Osteocyte (in vitro differentiated cells): Measurements from ENCODE around the gene MAP7D2. TPM values are rescaled to one million over a fixed set of nuclear protein-coding genes. Genes with fewer than 3 reads are reported as not detected.

ENCODE experiments used
- DNase-seq: peaks from one replicate; pipeline ENCODE4 v3.0.0; 2021; ENCODE audit warnings: mixed read lengths; ENCODE audit not compliant: unreplicated experiment; ENCODE audit errors: extremely low spot score
- H3K27ac Mint-ChIP-seq: one replicate; pipeline ENCODE4 v1.8.0; 2021; ENCODE audit warnings: mild to moderate bottlenecking, mixed read lengths; ENCODE audit not compliant: unreplicated experiment
- H3K27me3 Mint-ChIP-seq: one replicate; pipeline ENCODE4 v1.8.0; 2021; ENCODE audit warnings: mixed read lengths; ENCODE audit not compliant: unreplicated experiment
- H3K36me3 Mint-ChIP-seq: one replicate; pipeline ENCODE4 v1.8.0; 2021; ENCODE audit warnings: mixed read lengths; ENCODE audit not compliant: unreplicated experiment
- H3K4me1 Mint-ChIP-seq: one replicate; pipeline ENCODE4 v1.8.0; 2021; ENCODE audit warnings: mixed read lengths; ENCODE audit not compliant: unreplicated experiment
- H3K4me3 Mint-ChIP-seq: one replicate; pipeline ENCODE4 v1.8.0; 2021; ENCODE audit warnings: mild to moderate bottlenecking, moderate library complexity, mixed read lengths; ENCODE audit not compliant: unreplicated experiment
- H3K9me3 Mint-ChIP-seq: one replicate; pipeline ENCODE4 v1.8.0; 2021; ENCODE audit warnings: mixed read lengths; ENCODE audit not compliant: unreplicated experiment
- total RNA-seq: library from RNA; stranded (reverse); gene quantifications from 2 replicates; pipeline ENCODE4 v1.2.1, GENCODE V29; 2021
- TF ChIP-seq, protein P1 (sequence below): fragments of 200-600 bp; sonication (generic); IDR thresholded peaks from 2 replicates; pipeline ENCODE4 v1.5.0; 2021; ENCODE audit warnings: antibody characterized with exemption, mild to moderate bottlenecking, moderate library complexity

Gene MAP7D2
- total RNA-seq, 1 donor from 2014 or later: 0.11 TPM

DNA sequence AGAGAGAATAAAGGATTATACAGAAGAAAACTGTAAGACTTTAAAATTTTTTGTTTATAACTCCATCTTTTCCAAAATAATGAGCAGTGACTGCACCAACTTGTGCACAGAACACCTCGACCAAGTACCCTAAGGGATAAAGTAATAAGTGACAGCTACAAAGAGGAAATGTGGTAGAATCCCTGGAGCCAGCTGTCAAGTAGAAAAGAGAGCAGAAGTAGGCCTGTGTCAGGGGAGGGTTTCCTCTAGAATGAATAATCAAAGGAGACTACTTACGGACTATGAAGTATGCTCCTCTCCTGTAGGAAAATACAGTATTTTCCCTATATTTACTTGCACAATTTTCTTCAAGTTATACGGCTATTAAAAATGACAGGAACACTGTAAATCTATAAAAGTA is 23.7 kb upstream of the MAP7D2 start:
- Mint-ChIP-seq H3K4me3 (peak overlapping the region; percentile 87), H3K27me3 (no peaks in the 10 kb centered on the region), H3K36me3 (peaks cover 8% of the 10 kb centered on the region), H3K9me3 (no peaks in the 10 kb centered on the region), H3K4me1 (peaks cover 17% of the 10 kb centered on the region), H3K27ac (peak overlapping the region; percentile 86)
- TF ChIP-seq, protein P1, sequence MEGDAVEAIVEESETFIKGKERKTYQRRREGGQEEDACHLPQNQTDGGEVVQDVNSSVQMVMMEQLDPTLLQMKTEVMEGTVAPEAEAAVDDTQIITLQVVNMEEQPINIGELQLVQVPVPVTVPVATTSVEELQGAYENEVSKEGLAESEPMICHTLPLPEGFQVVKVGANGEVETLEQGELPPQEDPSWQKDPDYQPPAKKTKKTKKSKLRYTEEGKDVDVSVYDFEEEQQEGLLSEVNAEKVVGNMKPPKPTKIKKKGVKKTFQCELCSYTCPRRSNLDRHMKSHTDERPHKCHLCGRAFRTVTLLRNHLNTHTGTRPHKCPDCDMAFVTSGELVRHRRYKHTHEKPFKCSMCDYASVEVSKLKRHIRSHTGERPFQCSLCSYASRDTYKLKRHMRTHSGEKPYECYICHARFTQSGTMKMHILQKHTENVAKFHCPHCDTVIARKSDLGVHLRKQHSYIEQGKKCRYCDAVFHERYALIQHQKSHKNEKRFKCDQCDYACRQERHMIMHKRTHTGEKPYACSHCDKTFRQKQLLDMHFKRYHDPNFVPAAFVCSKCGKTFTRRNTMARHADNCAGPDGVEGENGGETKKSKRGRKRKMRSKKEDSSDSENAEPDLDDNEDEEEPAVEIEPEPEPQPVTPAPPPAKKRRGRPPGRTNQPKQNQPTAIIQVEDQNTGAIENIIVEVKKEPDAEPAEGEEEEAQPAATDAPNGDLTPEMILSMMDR: no peak
- DNase-seq: no peak

DNA sequence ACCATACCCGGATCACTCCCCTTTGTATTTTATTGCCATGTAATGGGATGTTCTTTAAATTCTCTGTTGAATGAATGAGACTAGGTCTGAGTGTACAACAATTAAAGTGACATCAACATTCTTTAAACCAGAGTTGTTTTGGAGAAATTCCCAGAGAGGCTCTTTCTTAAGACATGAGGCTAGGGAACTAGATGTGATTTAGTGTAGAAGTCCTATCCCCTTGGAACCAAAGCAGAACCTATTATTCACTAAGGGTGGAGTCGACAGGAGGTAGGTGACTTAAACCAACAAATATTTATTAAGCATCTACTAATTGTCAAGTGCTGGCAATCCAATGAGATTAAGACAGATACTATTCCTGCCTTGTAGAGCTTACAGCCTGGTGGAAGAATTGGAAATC is 23.3 kb upstream of the MAP7D2 start:
- TF ChIP-seq, protein P1: no peak
- Mint-ChIP-seq H3K9me3 (no peaks in the 10 kb centered on the region), H3K4me1 (peaks cover 17% of the 10 kb centered on the region), H3K27ac (no peak overlapping the region), H3K4me3 (peak overlapping the region; percentile 87), H3K36me3 (peaks cover 8% of the 10 kb centered on the region), H3K27me3 (no peaks in the 10 kb centered on the region)
- DNase-seq: no peak

DNA sequence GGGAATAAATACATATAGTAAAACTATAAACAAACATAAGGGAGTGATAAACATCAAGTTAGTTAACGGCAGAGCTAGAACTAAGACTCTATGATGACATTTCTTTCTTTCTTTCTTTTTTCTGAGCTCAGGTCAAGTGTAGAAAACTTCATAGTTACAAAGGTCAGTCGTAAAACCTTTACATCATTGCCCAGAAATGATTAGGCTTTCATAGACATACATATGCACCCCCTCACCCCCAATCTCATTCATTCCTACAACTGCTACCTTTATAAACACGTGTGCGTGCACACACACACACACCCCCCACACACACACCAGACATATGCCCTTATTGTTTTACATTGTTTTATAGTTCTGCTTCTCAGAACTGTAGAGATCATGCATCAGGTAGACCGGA is 19.2 kb upstream of the MAP7D2 start:
- Mint-ChIP-seq H3K36me3 (peaks cover 19% of the 10 kb centered on the region), H3K27me3 (no peaks in the 10 kb centered on the region), H3K9me3 (no peaks in the 10 kb centered on the region), H3K27ac (no peak overlapping the region), H3K4me1 (peaks cover 17% of the 10 kb centered on the region), H3K4me3 (no peak overlapping the region)
- DNase-seq: no peak
- TF ChIP-seq, protein P1: no peak

DNA sequence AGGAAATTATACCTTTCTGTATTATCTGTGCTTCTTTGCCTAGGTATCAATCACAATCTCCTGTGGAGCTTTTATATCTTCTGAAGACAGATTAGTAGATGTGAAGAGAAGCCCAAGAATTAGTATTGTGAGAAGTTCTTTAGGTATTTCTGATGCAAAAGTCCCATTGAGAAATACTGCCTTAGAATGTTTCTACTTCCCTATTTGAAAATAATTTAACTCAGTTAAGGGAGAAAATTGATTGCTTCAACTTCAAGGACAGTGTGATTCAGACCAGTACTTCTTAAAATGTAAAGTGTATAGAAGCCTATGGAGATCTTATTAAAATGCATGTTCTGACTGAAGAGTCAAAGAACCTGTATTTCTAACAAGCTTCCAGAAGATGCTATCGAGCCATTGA is 16.0 kb upstream of the MAP7D2 start:
- Mint-ChIP-seq H3K4me3 (no peak overlapping the region), H3K9me3 (no peaks in the 10 kb centered on the region), H3K27ac (no peak overlapping the region), H3K36me3 (peaks cover 22% of the 10 kb centered on the region), H3K4me1 (no peaks in the 10 kb centered on the region), H3K27me3 (no peaks in the 10 kb centered on the region)
- TF ChIP-seq, protein P1: no peak
- no peak for DNase-seq

DNA sequence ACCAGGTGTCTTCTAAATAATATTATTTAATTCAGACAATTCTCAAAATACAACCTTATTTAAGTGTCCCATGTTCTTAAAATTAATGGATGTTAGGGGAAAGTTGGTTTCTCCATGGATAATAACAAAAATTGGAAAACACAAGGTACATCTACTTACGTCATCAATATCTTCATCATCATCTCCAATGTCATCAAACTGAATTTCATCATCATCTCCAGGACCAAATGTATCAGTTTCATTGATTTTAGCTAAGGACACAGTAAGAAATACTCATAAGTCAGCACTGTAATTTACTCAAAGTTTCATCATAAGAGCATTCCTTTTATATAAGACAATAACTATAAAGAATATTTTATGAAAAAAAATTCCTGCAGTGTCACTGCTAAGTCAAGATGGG is 13.7 kb upstream of the MAP7D2 start:
- Mint-ChIP-seq H3K27me3 (no peaks in the 10 kb centered on the region), H3K36me3 (peaks cover 16% of the 10 kb centered on the region), H3K27ac (peak overlapping the region; percentile 11), H3K9me3 (no peaks in the 10 kb centered on the region), H3K4me3 (no peak overlapping the region), H3K4me1 (no peaks in the 10 kb centered on the region)
- no peak for DNase-seq
- TF ChIP-seq, protein P1: no peak
